ENCODE measurements around the gene AMBP. TPM values are rescaled to one million over a fixed set of nuclear protein-coding genes. Genes with fewer than 3 reads are reported as not detected.

Gene AMBP
- total RNA-seq, 1 donor from 2014 or later = 110 TPM

GRCh38 chr9:114082017-114082762 lies 4.1 kb upstream of the AMBP start:
- DNase-seq (ENCODE audit: extremely low spot score, unreplicated experiment) = peak; percentile 88
- H3K4me3 Mint-ChIP-seq = no peak overlapping the region
- H3K27ac Mint-ChIP-seq = peak overlapping the region; percentile 46
- H3K4me1 Mint-ChIP-seq (ENCODE audit: unreplicated experiment) = peaks cover 16% of the 10 kb centered on the region
- H3K36me3 Mint-ChIP-seq = no peaks in the 10 kb centered on the region
- H3K27me3 Mint-ChIP-seq = peaks cover 8% of the 10 kb centered on the region
- H3K9me3 Mint-ChIP-seq = no peaks in the 10 kb centered on the region
- TF ChIP-seq, protein P1, sequence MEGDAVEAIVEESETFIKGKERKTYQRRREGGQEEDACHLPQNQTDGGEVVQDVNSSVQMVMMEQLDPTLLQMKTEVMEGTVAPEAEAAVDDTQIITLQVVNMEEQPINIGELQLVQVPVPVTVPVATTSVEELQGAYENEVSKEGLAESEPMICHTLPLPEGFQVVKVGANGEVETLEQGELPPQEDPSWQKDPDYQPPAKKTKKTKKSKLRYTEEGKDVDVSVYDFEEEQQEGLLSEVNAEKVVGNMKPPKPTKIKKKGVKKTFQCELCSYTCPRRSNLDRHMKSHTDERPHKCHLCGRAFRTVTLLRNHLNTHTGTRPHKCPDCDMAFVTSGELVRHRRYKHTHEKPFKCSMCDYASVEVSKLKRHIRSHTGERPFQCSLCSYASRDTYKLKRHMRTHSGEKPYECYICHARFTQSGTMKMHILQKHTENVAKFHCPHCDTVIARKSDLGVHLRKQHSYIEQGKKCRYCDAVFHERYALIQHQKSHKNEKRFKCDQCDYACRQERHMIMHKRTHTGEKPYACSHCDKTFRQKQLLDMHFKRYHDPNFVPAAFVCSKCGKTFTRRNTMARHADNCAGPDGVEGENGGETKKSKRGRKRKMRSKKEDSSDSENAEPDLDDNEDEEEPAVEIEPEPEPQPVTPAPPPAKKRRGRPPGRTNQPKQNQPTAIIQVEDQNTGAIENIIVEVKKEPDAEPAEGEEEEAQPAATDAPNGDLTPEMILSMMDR (conservative IDR thresholded peaks at IDR 0.05) = peak; percentile 89

GRCh38 chr9:114081441-114082016 lies 3.4 kb upstream of the AMBP start:
- Mint-ChIP-seq H3K27me3 (peaks cover 13% of the 10 kb centered on the region), H3K4me3 (no peak overlapping the region), H3K4me1 (ENCODE audit: unreplicated experiment) (peaks cover 16% of the 10 kb centered on the region), H3K27ac (peak overlapping the region; percentile 46), H3K9me3 (no peaks in the 10 kb centered on the region), H3K36me3 (no peaks in the 10 kb centered on the region)
- DNase-seq (ENCODE audit: extremely low spot score, unreplicated experiment) = no peak
- TF ChIP-seq, protein P1 (conservative IDR thresholded peaks at IDR 0.05) = no peak

DNA sequence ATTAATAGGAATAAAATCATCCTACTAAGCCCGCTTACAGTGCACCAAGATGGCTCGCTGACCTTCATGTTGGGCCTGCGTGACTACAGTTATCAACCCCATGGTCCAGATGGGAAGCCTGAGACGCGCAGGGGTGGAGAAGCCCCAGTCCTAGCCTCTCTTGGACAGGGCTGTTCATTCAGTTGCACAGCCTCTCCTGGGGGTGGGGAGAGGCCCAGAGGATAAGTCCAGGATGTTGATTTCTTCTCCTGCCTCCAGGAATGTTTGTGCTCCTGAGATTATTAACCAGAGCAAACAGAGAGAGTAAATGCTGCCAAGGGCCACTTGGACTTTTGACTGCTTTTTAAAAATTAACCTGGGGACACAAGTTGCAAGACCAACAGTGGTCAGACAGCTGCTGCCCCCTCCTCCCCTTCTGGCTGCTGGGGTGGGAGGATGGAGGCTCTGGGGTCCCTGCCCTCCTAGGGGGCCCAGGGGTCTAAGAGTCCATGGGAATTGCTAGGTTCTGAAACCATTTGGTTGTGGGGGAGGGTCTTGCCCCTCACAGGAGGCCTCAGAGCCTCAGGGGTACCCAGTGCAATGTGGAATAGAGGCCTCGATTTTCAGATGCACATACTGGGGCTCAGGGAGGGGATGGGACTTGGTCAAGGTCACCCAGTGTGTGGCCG lies 2.8 kb upstream of the AMBP start:
- Mint-ChIP-seq H3K4me3 (no peak overlapping the region), H3K27ac (peak overlapping the region; percentile 46), H3K27me3 (peaks cover 18% of the 10 kb centered on the region), H3K4me1 (ENCODE audit: unreplicated experiment) (peaks cover 16% of the 10 kb centered on the region), H3K36me3 (no peaks in the 10 kb centered on the region), H3K9me3 (no peaks in the 10 kb centered on the region)
- TF ChIP-seq, protein P1 (conservative IDR thresholded peaks at IDR 0.05) = no peak
- no peak for DNase-seq (ENCODE audit: extremely low spot score, unreplicated experiment)

GRCh38 chr9:114080195-114080772 lies 2.2 kb upstream of the AMBP start:
- H3K4me1 Mint-ChIP-seq (ENCODE audit: unreplicated experiment) = peaks cover 19% of the 10 kb centered on the region
- no peaks in the 10 kb centered on the region for H3K9me3 Mint-ChIP-seq
- peaks cover 23% of the 10 kb centered on the region for H3K27me3 Mint-ChIP-seq
- TF ChIP-seq, protein P1 (conservative IDR thresholded peaks at IDR 0.05) = no peak
- no peak overlapping the region for H3K4me3 Mint-ChIP-seq
- peak overlapping the region; percentile 46 for H3K27ac Mint-ChIP-seq
- DNase-seq (ENCODE audit: extremely low spot score, unreplicated experiment) = no peak
- H3K36me3 Mint-ChIP-seq = no peaks in the 10 kb centered on the region

DNA sequence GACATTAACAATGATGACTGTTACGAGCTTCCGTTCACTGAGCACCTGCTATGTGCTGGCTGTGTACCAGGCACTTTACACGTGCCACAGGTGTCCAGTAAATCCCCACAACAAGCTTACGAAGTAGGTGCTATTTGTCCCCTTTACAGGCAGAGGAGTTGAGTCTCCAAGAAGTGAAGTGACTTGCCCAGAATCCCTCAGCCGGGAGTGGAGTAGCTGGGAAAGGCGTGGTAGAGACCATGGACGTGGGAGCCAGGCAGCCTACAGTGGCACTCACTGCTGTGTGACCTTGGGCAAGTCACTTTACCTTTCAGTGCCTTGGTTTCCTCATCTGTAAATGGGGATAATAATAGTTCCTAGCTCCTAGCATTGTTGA lies 669 bp upstream of the AMBP start:
- H3K36me3 Mint-ChIP-seq = no peaks in the 10 kb centered on the region
- no peak for DNase-seq (ENCODE audit: extremely low spot score, unreplicated experiment)
- H3K27me3 Mint-ChIP-seq = peaks cover 30% of the 10 kb centered on the region
- no peaks in the 10 kb centered on the region for H3K9me3 Mint-ChIP-seq
- peaks cover 15% of the 10 kb centered on the region for H3K4me1 Mint-ChIP-seq (ENCODE audit: unreplicated experiment)
- peak overlapping the region; percentile 18 for H3K27ac Mint-ChIP-seq
- H3K4me3 Mint-ChIP-seq = no peak overlapping the region
- TF ChIP-seq, protein P1 (conservative IDR thresholded peaks at IDR 0.05) = no peak
